ENCODE measurements around the gene RGS10.
"Not testable (repeated sequence)": the region's sequence is repeated elsewhere in the genome, so short reads cannot be mapped to it uniquely, and the experiment has no call there.

The RGS10 gene

DNA sequence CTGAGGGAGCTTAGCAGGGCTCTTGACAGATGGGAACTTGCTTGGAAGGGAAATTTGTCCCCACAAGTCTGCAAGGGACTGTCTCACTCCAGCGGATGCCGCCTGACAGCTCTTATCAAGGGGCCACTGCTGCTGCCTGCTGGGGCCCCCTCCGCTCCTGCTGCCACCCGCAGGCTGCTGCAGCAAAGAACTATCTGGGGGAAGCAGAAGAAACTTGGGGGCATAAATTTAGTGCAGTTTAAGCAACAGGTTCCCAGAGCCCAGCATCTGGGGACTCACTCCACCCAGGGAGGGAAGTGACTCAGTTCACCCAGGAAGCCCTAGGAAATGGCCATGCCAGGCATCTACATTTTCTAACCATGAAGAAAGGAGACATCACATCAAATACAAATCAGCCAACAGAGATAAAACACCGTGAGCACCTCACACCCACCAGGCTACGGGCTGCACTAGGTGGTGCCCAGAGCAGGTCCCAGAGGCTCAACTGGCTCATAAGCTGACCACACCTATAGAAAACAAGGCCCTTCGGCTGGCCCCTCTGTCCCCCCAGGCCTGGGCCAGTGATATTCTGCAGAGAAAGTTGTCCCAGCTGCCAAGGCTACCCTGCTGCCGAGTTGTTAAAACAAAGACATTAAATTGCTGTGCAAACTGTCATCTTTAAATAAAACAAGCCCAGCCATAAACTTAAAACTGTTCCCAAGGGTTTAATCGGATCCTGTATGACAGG is 3.7 kb downstream of the RGS10 start:
- no peak for DNase-seq (ENCODE audit: low read depth)

DNA sequence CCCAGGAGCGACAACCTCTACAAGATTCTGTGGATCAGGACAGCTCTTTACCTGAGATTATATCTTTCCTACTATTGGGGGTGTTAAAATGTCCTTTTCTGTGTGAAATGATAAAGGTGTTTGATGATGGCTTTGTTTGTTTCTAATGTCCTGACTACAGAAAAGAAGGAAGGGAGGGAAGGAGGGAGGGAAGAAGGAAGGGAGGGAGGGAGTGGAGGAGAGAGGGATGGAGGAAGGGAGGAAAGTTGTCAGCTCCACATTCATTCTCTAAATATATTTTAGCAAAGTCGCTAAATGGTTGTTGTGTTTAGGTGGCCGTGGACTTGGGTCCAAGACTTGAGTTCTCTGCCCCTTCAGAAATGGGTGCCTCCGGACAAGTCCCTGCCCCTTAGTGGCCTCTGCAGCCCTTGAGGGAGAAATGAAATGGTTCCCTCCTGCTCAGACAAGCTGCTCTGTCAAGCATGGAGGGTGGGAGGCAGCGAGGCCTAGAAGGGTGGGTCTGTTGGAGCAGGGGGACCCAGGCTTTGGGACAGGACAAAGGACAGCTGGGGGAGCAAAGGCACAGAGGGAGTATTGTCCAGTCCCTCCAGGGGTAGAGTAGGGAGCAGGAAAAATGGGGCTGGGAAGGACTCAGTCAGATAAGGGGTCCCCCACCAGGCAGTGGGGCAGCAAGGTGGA is 4.4 kb downstream of the RGS10 start:
- no peak for DNase-seq (ENCODE audit: low read depth)

DNA sequence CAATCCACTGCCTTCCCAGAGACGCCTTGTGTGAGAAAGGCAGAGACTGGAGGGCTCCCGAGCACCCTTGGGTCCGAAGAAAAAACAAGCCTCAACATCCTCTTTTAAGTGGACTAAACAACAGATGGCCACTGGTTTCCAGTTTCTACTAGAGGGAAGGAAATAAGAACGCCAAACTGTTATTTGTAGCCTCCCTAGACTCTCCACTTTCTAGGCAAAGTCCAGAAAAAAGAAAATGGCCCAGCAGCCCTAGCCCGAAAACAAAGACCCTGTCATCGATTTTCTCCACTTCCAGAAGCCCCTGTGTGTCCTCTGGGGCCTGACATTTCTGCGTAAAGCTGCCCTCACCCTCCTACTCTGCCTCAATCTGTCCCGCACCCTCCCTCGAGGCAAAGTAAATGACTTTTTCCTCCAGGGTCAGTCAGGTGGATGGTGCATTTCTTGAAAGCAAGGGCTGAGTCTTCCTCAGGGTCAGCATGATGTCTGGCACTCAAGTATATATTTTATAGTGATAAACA is 6.0 kb downstream of the RGS10 start:
- no peak for DNase-seq (ENCODE audit: low read depth)

GRCh38 chr10:119535837-119536507 is 6.5 kb downstream of the RGS10 start:
- DNase-seq (ENCODE audit: low read depth), result no peak

DNA sequence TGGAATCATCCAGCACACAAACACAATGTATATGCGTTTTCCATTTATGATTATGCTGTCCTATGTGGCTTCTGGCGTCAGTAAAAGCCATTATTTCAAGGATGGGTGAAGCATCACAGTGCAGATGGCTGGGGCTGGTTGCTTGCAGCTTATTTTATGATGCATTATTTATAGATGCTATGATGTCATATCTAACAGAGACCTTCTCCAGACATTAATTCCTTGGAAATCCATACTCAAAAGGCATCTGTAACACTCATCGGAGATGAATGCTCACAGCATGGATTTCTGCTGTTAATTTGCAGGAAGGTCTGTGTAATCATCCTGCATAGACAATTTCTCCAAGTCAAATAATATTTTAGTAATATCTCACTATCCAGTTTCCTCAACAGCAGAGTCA is 7.2 kb downstream of the RGS10 start:
- DNase-seq (ENCODE audit: low read depth), result peak; percentile 71

DNA sequence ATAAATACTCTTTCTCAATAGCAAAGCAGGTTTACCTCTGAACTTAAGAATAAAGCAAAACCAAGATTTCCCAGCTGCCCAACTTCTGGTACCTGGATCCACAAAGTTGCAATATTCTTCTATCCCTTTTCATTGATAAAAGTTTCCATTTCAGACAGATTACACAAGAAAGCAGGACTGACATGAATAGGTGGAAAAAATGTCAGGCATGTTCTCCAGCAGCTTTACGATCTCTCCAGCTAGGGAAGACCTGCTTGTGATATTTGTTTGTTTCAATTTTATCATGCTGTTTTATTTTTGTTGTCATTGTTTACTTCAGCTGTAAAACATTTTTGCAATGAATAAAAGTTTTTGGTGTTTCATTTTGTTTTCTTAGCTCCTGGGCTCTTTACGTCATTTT is 9.0 kb downstream of the RGS10 start:
- no peak for DNase-seq (ENCODE audit: low read depth)

GRCh38 chr10:119532791-119533190 is 9.7 kb downstream of the RGS10 start:
- DNase-seq (ENCODE audit: low read depth), result not testable (repeated sequence)

GRCh38 chr10:119532251-119532650 is 10.3 kb downstream of the RGS10 start:
- DNase-seq (ENCODE audit: low read depth), result not testable (repeated sequence)

GRCh38 chr10:119531067-119531466 is 11.5 kb downstream of the RGS10 start:
- no peak for DNase-seq (ENCODE audit: low read depth)

GRCh38 chr10:119528663-119529237 is 13.8 kb downstream of the RGS10 start:
- DNase-seq (ENCODE audit: low read depth), result peak; percentile 88

GRCh38 chr10:119526621-119527592 is 15.6 kb downstream of the RGS10 start:
- DNase-seq (ENCODE audit: low read depth), result no peak

DNA sequence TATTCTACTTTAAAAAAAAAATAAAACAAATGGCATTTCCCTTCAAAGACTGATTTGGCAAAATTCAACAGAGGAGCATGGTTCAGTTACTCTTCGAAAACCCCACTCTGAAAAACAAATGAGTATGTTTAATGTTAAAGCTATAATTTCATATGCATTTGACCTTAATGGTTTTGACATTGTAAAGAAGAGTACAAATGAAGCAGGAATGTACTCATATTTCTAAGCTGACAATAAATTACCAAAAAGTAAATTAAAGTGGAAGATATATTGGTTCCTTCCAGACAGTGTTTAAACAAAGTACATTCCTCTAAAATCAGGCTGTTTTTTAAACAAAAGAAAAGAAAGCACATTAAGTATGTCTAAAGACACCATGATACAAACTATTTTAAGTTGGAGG is 16.4 kb downstream of the RGS10 start:
- no peak for DNase-seq (ENCODE audit: low read depth)

GRCh38 chr10:119525116-119525515 is 17.4 kb downstream of the RGS10 start:
- no peak for DNase-seq (ENCODE audit: low read depth)

GRCh38 chr10:119524720-119525070 is 17.8 kb downstream of the RGS10 start:
- DNase-seq (ENCODE audit: low read depth), result no peak

GRCh38 chr10:119523895-119524719 is 18.4 kb downstream of the RGS10 start:
- no peak for DNase-seq (ENCODE audit: low read depth)

DNA sequence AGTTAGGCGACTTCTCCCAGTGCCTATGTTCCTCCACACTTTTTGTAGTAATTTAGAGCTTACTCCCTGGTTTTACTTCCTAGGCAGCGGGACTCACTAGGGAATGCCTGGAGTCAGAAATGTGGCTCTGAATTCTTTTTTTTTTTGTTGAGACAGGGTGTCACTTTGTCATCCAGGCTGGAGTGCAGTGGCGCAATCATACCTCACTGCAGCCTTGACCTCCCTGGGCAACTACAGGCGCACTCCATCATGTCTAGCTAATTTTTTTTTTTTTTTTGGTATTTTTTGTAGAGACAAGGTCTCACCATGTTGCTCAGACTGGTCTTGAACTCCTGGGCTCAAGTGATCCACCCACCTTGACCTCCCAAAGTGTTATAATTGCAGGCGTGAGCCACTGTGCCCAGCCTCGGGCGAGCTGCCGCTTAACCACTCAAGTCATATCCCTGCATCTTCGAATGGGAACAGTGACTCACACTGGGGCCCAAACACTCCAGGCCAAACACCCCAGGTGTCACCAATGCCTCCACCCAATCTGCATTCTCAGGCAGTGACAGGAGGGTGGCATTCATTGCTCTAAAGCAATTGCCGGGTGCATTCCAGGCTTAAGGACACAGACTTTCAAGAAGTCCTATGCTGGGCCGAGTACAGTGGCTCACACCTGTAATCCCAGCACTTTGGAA is 19.6 kb downstream of the RGS10 start:
- no peak for DNase-seq (ENCODE audit: low read depth)

- peak; percentile 81 for DNase-seq (ENCODE audit: low read depth)
These were observed 20.9 kb downstream of the RGS10 start for GRCh38 chr10:119521443-119522204.

DNA sequence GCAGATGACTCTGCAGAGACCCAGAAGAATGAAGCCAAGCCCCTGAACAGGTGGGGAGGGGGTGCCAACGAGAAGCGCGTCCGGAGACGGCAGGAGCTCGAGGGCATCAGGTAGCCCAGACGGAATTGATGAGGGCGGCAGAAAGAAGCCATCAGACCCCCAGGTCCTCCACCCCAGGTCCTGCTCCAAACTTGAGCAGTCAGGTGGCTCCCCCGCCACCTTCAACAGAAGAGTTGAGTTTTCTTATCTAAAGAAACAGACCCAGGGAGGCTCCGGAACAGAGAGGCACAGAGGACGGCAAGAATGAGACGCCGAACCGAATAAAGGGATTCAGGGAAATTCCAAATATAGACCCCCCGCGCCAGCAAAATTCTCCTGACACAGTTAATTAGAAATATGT is 22.2 kb downstream of the RGS10 start:
- DNase-seq (ENCODE audit: low read depth), result no peak

GRCh38 chr10:119518936-119519335 is 23.6 kb downstream of the RGS10 start:
- DNase-seq (ENCODE audit: low read depth), result no peak

All from HS-5 (cell line).